CD4-positive, alpha-beta T cell treated with Interleukin-21 for 1 hour (primary cell): ENCODE results near the gene DUOXA1.
"Not testable (repeated sequence)": the region's sequence is repeated elsewhere in the genome, so short reads cannot be mapped to it uniquely, and the experiment has no call there.

Experiments
- DNase-seq: peaks from one replicate; pipeline ENCODE4 v3.0.0-alpha.2; 2020

DUOXA1 gene

DNA sequence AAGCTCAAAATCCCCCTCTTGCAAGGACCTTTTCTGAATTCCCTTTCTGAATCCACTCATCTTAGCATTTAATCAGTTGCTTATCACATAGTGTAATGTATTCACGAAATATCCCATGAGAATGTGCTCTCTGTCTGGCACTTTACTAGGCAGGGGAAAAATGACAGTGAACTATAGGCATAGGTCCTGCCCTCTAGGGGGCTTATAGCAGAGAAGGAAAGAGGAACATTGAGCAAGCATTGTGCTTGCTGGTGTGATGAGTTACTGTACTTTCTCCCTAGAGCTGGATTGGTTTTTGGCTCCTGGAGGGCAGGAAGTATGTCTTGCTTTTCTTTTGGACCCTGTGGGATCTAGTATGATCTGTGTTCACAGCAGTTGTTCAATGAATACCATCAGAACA is 42.2 kb downstream of the DUOXA1 start:
- DNase-seq = no peak

DNA sequence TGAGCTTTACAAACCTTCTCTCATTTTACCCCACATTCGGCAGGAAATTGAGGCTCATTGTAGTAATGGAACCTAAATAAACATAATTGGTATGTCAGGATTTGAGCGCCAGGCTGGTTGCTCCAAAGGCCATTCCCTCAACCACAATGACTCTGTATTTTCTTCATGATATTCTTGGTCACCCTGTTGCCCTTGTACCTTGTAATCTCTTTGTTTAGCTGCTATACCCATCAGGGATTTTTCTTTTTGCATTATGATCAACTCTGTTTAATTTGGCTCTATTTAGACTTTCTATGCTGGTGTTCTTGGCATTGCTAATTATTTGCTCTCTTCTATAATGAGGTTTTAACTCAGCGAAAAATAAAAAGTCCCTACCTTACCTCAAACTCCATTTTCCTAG is 45.5 kb downstream of the DUOXA1 start:
- DNase-seq = no peak

DNA sequence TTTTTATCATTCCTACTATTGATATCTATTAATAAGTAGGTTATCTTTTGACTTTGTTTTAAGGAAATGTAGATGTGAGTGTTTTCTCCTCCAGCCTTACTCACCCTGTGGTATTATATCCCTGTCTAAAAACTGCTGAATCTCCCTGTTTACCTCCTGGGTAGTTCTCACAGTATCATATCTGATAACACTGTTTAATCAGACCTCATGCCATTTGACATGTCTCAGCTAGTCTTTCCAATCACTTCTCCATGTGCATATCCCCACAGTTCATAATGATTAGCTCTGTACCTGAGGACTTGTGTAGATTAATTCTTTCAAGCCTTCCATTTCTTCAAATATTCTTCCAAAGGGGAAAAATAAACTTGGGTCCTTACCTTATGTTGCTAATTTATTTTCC is 46.5 kb downstream of the DUOXA1 start:
- no peak for DNase-seq

DNA sequence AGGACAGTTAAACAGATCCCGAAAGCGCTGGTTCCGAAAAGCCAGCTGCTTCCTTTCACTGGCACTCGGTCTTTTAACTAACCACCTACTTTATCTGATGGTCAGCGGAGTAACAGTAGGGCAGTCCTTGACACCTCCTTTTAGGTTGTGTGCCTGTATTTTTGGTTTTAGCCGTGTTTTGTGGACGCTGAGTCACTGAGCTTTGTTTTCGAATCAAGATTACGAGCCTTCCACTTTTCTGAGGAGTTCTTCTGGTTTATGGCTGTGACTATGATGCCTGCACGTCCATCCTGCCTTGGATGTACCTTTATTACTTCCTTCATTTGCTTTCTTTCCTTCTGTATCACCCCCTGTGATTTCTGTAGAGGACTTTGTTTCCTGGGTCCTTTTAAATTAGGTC is 47.3 kb downstream of the DUOXA1 start:
- DNase-seq = not testable (repeated sequence)

DNA sequence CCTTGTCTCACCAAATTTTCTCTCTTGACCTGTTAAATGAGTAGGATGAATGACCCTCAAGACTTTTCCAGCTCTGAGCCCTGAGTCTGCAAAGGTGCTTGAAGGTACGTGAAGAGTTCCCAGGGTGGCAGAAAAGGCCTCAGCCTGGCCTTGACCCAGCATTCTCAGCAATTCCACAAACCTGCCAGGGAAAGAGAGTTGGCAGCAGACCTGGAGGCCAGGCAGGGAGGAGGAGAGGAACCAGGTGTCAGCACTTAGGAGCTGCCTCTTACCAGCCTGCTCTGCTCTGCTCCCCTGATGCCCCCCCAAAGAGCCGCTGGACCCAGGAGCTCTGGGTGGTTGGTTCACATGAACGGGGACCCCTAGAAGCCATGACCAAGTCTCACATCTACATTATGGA is 49.1 kb downstream of the DUOXA1 start:
- not testable (repeated sequence) for DNase-seq

DNA sequence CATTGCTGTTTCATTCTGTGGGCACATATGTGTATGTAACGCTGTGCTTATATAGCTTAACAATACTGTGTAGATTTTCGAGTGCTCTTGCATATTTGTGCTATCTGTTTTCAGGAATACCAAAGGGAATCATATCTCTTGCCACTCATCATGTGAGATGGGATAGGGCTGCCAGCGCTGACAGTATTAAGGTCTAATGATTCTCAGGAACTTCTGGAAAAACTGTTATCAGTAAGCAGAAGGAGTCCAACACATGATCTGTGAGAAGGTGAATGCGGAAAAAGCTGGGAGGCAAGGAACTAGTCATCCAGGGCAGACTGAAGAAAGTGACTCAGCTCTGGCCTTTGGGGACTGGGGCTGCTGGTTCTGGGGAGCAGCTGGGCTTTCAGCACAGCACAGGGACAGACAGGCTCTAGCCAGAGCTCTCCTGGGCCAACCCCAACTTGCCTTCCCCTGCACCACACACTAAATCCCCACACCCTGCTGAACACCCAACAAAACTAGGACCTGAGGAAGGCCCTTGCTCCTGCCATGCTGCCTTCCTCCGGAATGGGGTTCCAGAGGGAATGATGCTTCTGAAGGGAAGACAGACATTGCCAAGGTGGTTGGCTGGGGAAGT is 49.9 kb downstream of the DUOXA1 start:
- not testable (repeated sequence) for DNase-seq

DNA sequence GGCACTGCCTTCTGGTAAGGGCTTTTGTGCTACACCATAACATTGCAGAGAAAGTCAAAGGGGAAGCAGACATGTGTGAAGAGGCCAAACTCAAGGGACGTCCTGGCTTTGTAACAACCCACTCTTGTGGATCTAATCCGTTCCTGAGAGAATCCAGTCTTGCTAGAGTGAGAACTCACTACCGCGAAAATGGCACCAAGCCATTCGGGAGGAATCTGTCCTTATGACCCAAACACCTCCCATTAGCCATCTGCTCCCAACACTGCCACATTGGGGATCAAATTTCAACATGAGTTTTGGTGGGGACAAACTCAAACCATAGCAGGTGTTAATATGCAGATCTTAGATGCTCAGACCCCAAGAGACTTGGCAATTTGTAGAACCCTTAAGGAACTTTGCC is 50.5 kb downstream of the DUOXA1 start:
- not testable (repeated sequence) for DNase-seq

DNA sequence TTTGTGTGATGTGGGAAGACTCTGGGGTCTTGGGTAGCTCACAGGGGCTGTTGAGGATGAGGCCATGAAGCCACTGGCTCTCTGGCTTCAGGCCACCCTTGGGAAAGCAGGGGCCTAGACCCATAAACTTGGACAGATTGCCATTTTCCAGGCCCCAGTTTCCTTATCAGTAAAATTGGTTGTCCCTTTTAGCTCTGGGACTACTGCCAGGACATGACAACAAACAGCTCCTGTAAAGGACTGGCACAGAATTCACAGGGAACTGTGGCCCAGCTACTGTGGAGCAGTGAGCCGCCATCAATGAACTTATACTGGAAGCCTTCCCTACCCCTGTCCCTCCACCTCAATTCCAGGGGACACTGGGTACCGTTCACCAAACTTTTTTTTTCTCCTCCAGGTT is 52.3 kb downstream of the DUOXA1 start:
- DNase-seq = not testable (repeated sequence)

DNA sequence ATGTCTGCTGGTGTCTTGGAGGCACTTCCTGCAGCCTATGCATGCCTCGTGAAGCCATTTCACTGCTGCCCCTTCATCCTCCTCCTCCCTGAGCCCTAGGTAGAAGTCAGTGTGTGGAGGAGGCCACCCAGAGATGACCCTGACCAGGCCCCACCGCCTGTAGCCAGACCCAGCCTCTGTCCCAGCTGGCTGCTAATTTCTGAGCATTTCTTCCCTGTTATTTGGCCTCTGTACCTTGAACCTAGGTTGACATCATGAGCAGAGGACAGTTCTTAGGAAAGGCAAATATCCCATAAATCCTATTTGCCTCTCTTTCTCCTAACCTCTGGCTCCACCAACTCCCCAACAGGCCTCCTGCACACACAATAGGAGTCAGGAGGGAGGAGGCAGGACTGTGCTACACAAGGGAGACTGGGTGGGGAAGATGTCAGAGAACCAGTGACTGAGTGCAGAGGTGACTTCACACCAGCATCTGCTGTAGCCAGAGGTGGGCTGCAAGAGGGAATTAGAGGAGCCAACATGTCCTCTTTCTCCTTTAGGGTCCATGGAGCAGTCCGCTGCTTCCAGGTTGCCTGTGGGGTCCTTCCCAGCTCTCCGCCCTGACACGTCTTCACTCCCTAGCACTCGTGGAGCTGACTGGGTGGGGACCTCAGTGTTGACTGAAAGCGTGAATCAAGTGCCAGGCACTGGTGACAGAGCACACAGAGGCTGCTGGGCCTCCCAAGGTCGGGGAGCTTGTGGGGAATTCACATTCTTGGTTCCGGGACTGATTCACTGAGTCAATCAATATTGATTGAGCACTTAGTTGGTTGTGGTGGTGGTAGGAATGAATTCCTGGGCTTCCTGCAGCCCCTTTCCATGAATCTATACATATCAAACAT is 54.0 kb downstream of the DUOXA1 start:
- not testable (repeated sequence) for DNase-seq

DNA sequence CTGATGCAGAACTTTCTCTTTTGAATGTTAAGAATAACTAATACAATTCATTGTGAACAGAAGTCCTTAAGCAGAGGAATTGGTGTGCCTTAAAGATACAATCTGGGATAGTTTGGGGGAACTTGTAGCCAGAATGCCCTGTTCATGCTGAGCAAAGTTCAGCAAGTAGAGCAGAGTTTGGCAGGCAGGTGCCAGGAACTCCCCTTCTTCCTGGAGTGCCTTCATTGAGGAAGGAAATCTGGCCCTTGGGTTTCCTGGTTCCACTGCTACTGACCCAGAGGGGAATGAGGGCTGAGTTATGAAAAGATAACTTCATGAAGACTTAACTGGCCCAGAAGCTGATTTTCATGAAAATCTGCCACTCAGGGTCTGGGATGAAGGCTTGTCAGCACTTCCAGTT is 56.1 kb downstream of the DUOXA1 start:
- not testable (repeated sequence) for DNase-seq

DNA sequence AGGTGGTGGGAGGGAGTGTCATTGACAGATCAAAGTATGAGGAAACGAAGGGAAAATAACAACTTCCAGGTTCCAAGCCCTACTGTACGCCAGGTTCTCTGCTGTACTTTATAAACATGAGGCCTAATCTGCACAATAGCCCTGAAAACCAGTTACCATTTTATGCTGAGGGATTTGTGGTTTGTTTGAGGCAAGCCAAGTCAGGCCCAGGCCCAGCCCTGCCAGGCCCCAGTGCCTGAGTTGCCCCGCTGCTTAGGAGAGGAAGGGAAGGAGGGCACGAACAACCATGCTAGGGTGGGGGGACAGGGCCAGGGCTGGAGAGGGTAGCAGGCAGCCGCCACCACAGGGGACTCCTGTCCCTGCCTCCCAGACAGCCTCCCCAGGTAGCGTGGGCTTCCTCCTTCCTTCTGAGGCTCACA is 59.7 kb downstream of the DUOXA1 start:
- DNase-seq = not testable (repeated sequence)
